Cortex of kidney (tissue), 1 donor: ENCODE data around the gene SMYD3.
"Not testable (repeated sequence)": the region's sequence is repeated elsewhere in the genome, so short reads cannot be mapped to it uniquely, and the experiment has no call there.

Experiments
- DNase-seq: peaks from one replicate; lab custom pipeline; 2025; lab: John Stamatoyannopoulos, UW

SMYD3 gene

GRCh38 chr1:245768596-245768995 lies 738.5 kb downstream of the SMYD3 start:
- DNase-seq = no peak

GRCh38 chr1:245765230-245766000 lies 741.7 kb downstream of the SMYD3 start:
- no peak for DNase-seq

- DNase-seq = no peak
Measured at GRCh38 chr1:245763873-245764331, 743.2 kb downstream of the SMYD3 start.

- DNase-seq = no peak
Measured at GRCh38 chr1:245762396-245762910, 744.6 kb downstream of the SMYD3 start.

- no peak for DNase-seq
Measured at GRCh38 chr1:245760301-245760700, 746.8 kb downstream of the SMYD3 start.

GRCh38 chr1:245754463-245754961 lies 752.6 kb downstream of the SMYD3 start:
- no peak for DNase-seq

- DNase-seq = no peak
Measured at GRCh38 chr1:245753807-245754206, 753.3 kb downstream of the SMYD3 start.

- no peak for DNase-seq
Measured at GRCh38 chr1:245752561-245752960, 754.5 kb downstream of the SMYD3 start.

- no peak for DNase-seq
Measured at GRCh38 chr1:245751726-245752470, 755.2 kb downstream of the SMYD3 start.

GRCh38 chr1:245751116-245751515 lies 756.0 kb downstream of the SMYD3 start:
- DNase-seq = no peak

GRCh38 chr1:245750261-245750660 lies 756.8 kb downstream of the SMYD3 start:
- DNase-seq = no peak

- no peak for DNase-seq
Measured at GRCh38 chr1:245749053-245749452, 758.0 kb downstream of the SMYD3 start.

GRCh38 chr1:245748646-245749045 lies 758.4 kb downstream of the SMYD3 start:
- DNase-seq = no peak

GRCh38 chr1:245748240-245748639 lies 758.8 kb downstream of the SMYD3 start:
- no peak for DNase-seq

- DNase-seq = no peak
Measured at GRCh38 chr1:245742896-245743295, 764.2 kb downstream of the SMYD3 start.

- not testable (repeated sequence) for DNase-seq
Measured at GRCh38 chr1:245740336-245740735, 766.7 kb downstream of the SMYD3 start.

GRCh38 chr1:245730801-245731200 lies 776.3 kb downstream of the SMYD3 start:
- no peak for DNase-seq

GRCh38 chr1:245728035-245728434 lies 779.0 kb downstream of the SMYD3 start:
- not testable (repeated sequence) for DNase-seq

- no peak for DNase-seq
Measured at GRCh38 chr1:245721488-245721887, 785.6 kb downstream of the SMYD3 start.

GRCh38 chr1:245718951-245719350 lies 788.1 kb downstream of the SMYD3 start:
- DNase-seq = no peak

- DNase-seq = no peak
Measured at GRCh38 chr1:245718123-245718522, 789.0 kb downstream of the SMYD3 start.

- DNase-seq = no peak
Measured at GRCh38 chr1:245717611-245718010, 789.5 kb downstream of the SMYD3 start.

GRCh38 chr1:245716561-245716960 lies 790.5 kb downstream of the SMYD3 start:
- no peak for DNase-seq
